NCI-H82 treated with DMSO at 0.1 percent for 48 hours (cell line): ENCODE measurements around the gene FKBP7.
"Not testable (repeated sequence)": the region's sequence is repeated elsewhere in the genome, so short reads cannot be mapped to it uniquely, and the experiment has no call there.

Source experiments
- DNase-seq: peaks from one replicate; lab custom pipeline; 2025; ENCODE audit not compliant: unreplicated experiment; lab: John Stamatoyannopoulos, UW

The FKBP7 gene

GRCh38 chr2:178491612-178492011, 13.2 kb upstream of the FKBP7 start:
- no peak for DNase-seq

GRCh38 chr2:178485356-178485755, 7.0 kb upstream of the FKBP7 start:
- DNase-seq, result no peak

- no peak for DNase-seq
These were observed 6.0 kb upstream of the FKBP7 start for GRCh38 chr2:178484245-178485041.

- DNase-seq, result no peak
These were observed 4.0 kb upstream of the FKBP7 start for GRCh38 chr2:178482437-178482836.

GRCh38 chr2:178480227-178481181, 2.1 kb upstream of the FKBP7 start, which contains the start of gene PLEKHA3:
Gene PLEKHA3 (plus strand): TSS chr2:178480457. CDS start chr2:178480870, 413 bp downstream.
- peak; percentile 49 for DNase-seq

GRCh38 chr2:178479758-178480226, 1.4 kb upstream of the FKBP7 start:
- no peak for DNase-seq

GRCh38 chr2:178479275-178479616, 846 bp upstream of the FKBP7 start:
- no peak for DNase-seq

- DNase-seq, result no peak
These were observed 316 bp downstream of the FKBP7 start for GRCh38 chr2:178478130-178478438.

- DNase-seq, result peak; percentile 30
These were observed 814 bp downstream of the FKBP7 start for GRCh38 chr2:178477443-178478129.

- DNase-seq, result no peak
These were observed 1.9 kb downstream of the FKBP7 start for GRCh38 chr2:178476477-178476876.

- DNase-seq, result no peak
These were observed 3.8 kb downstream of the FKBP7 start for GRCh38 chr2:178474560-178474959.

GRCh38 chr2:178473931-178474330, 4.5 kb downstream of the FKBP7 start:
- no peak for DNase-seq

- DNase-seq, result no peak
These were observed 5.0 kb downstream of the FKBP7 start for GRCh38 chr2:178473373-178473772.

- not testable (repeated sequence) for DNase-seq
These were observed 7.1 kb downstream of the FKBP7 start for GRCh38 chr2:178471313-178471712.

GRCh38 chr2:178469219-178469849, 9.1 kb downstream of the FKBP7 start:
- DNase-seq, result no peak

- no peak for DNase-seq
These were observed 21.0 kb downstream of the FKBP7 start for GRCh38 chr2:178457390-178457886.

- no peak for DNase-seq
These were observed 22.5 kb downstream of the FKBP7 start for GRCh38 chr2:178455947-178456346.

- DNase-seq, result no peak
These were observed 25.5 kb downstream of the FKBP7 start for GRCh38 chr2:178452870-178453269.

GRCh38 chr2:178452334-178452733, 26.1 kb downstream of the FKBP7 start:
- no peak for DNase-seq

- DNase-seq, result peak; percentile 94
These were observed 27.4 kb downstream of the FKBP7 start, which contains the start of the genes PJVK and PRKRA for GRCh38 chr2:178450774-178451525. Gene PJVK (plus strand): TSS chr2:178451378. CDS start chr2:178453410, 2,032 bp downstream. Gene PRKRA (minus strand): TSS chr2:178451175. CDS start chr2:178451030, 145 bp downstream.
